AG04450 (cell line): Measurements from ENCODE around the gene DPF1. TPM values are rescaled to one million over a fixed set of nuclear protein-coding genes. Genes with fewer than 3 reads are reported as not detected.
A peak's percentile ranks its signal among the peaks of the same experiment; 100 is the strongest.

Experiments used
- CTCF ChIA-PET: fragments of 300-600, 350-600 bp; formaldehyde crosslinking; extraction: SDS; loops from one replicate; lab custom pipeline; 2022; ENCODE audit warnings: antibody characterized with exemption, inconsistent platforms; lab: Charles Lee
- POLR2A ChIA-PET: fragments of 350-600 bp; formaldehyde crosslinking; extraction: SDS; loops from one replicate; lab custom pipeline; 2021; ENCODE audit warnings: antibody characterized with exemption, inconsistent platforms; lab: Yijun Ruan, JAX
- DNase-seq: peaks from one replicate; pipeline ENCODE4 v3.0.0-alpha.2; 2011; ENCODE audit warnings: low read depth, low spot score
- H3K27ac ChIP-seq: one replicate; pipeline ENCODE4 v1.5.1; 2012; ENCODE audit warnings: low read depth, low read length, control low read depth
- H3K27me3 ChIP-seq: one replicate; pipeline ENCODE4 v1.6.0; 2012; ENCODE audit warnings: low read length; ENCODE audit not compliant: control insufficient read depth, insufficient read depth
- H3K4me3 ChIP-seq: 2 replicates; pipeline ENCODE4 v1.5.1; 2011; ENCODE audit warnings: mild to moderate bottlenecking, low read depth, low read length, control low read depth
- H3K9me3 ChIP-seq: 2 replicates; pipeline ENCODE4 v1.5.1; 2012; ENCODE audit warnings: low read length; ENCODE audit not compliant: control insufficient read depth, insufficient read depth
- CTCF ChIP-seq: IDR thresholded peaks from 2 replicates; pipeline ENCODE4 v1.5.1; 2011; ENCODE audit warnings: low read depth, low read length, control low read depth, inconsistent platforms
- polyA plus RNA-seq: library from polyadenylated mRNA; depleted of rRNA; stranded (reverse); fragments of >200 nt; gene quantifications from 2 replicates; pipeline ENCODE4 v1.2.3, GENCODE V29; 2011

The DPF1 gene
- polyA plus RNA-seq, 1 experiment: 1.4 TPM

- H3K27me3 ChIP-seq: no peaks in the 10 kb centered on the region
- CTCF ChIA-PET: interaction anchor here (0.6 kb wide), 1 partner anchor 306 kb away, joined by 4 read pairs; no protein-coding TSS in a partner anchor
- no peak for DNase-seq
These were observed 12.9 kb downstream of the DPF1 start for GRCh38 chr19:38211151-38211591.

GRCh38 chr19:38210458-38210987 lies 13.5 kb downstream of the DPF1 start:
- no peak for TF ChIP-seq CTCF
- POLR2A ChIA-PET: interaction anchor here (0.6 to 0.7 kb wide), 2 partner anchors 254 to 429 kb away, joined by 4 to 5 read pairs; no protein-coding TSS in a partner anchor
- Histone ChIP-seq H3K9me3 (no peaks in the 10 kb centered on the region; the same call in 1 of the 2 replicates), H3K4me3 (peak overlapping the region; percentile 32), H3K27ac (no peak overlapping the region), H3K27me3 (no peaks in the 10 kb centered on the region)
- CTCF ChIA-PET: interaction anchor here (0.6 kb wide), 1 partner anchor 305 kb away, joined by 4 read pairs; no protein-coding TSS in a partner anchor
- DNase-seq: no peak

More at GRCh38 chr19:38211151-38211591, 12.9 kb downstream of the DPF1 start:
- Histone ChIP-seq H3K4me3 (no peak overlapping the region), H3K27ac (no peak overlapping the region), H3K9me3 (no peaks in the 10 kb centered on the region; the same call in 1 of the 2 replicates)
- POLR2A ChIA-PET: no interaction called here
- no peak; the same call in none of the 2 replicates for TF ChIP-seq CTCF

GRCh38 chr19:38209671-38210457 lies 14.2 kb downstream of the DPF1 start:
- ChIA-PET CTCF (interaction anchor here (0.5 to 1.4 kb wide), 2 partner anchors 34 to 307 kb away, joined by 4 to 6 read pairs; no protein-coding TSS in a partner anchor), POLR2A (interaction anchor here (0.6 to 0.9 kb wide), 4 partner anchors 26 to 680 kb away, joined by 3 to 7 read pairs (median 4); no protein-coding TSS in a partner anchor)
- peak overlapping the region; percentile 57 for H3K27ac ChIP-seq
- H3K27me3 ChIP-seq: no peaks in the 10 kb centered on the region
- H3K4me3 ChIP-seq: peak overlapping the region; percentile 39
- no peak for DNase-seq
- TF ChIP-seq CTCF: no peak
- no peaks in the 10 kb centered on the region; the same call in 1 of the 2 replicates for H3K9me3 ChIP-seq

- H3K27ac ChIP-seq: no peak overlapping the region
- H3K27me3 ChIP-seq: no peaks in the 10 kb centered on the region
- DNase-seq: no peak
- ChIA-PET CTCF (interaction anchor here (0.5 to 1.4 kb wide), 2 partner anchors 34 to 307 kb away, joined by 4 to 6 read pairs; no protein-coding TSS in a partner anchor), POLR2A (interaction anchor here (0.6 to 0.9 kb wide), 2 partner anchors 25 to 681 kb away, joined by 3 to 7 read pairs; no protein-coding TSS in a partner anchor)
- no peak for TF ChIP-seq CTCF
- H3K4me3 ChIP-seq: peak overlapping the region; percentile 39; the same call in 1 of the 2 replicates
- H3K9me3 ChIP-seq: no peaks in the 10 kb centered on the region; the same call in 1 of the 2 replicates
These were observed 14.9 kb downstream of the DPF1 start for GRCh38 chr19:38209152-38209551.
